ENCODE measurements around the gene CBLB.

Gene CBLB

GRCh38 chr3:105785803-105786202 lies 83.0 kb downstream of the CBLB start:
- no peak overlapping the region for H3K27ac ChIP-seq (ENCODE audit: low read length)
- no peak overlapping the region for H3K4me3 ChIP-seq (ENCODE audit: low read depth in 1 of 2, low read length in 2 of 2)
- H3K4me1 ChIP-seq (ENCODE audit: control insufficient read depth in 1 of 2, insufficient read depth in 2 of 2, low read length in 2 of 2), result peaks cover 0 to 15% of the 10 kb centered on the region in 2 donors
- H3K9me3 ChIP-seq (ENCODE audit: control insufficient read depth in 1 of 2, low read length in 2 of 2), result no peaks in the 10 kb centered on the region
- H3K27me3 ChIP-seq (ENCODE audit: low read depth, low read length), result no peaks in the 10 kb centered on the region
- H3K36me3 ChIP-seq (ENCODE audit: control insufficient read depth in 1 of 2, insufficient read depth in 2 of 2, low read length in 2 of 2), result no peaks in the 10 kb centered on the region

DNA sequence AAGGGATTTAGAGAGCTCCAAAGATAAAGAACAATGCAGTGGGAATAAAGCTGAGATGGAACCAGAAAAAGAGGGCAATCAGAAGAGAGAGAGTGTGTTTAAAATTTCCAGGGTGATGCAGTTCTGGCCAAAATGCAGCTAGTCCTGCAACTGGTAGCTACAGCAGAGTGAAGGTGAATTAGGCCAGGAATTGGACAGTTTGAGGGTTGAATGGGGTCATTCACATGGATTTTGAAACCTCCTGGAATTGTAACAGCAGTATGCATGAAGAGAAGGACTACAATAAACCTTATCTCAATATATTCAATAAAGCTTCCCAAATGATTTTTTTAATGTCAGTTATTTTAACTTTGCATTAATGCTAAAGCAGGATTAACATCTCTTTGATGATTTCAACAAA lies 85.2 kb downstream of the CBLB start:
- no peak overlapping the region for H3K4me3 ChIP-seq (ENCODE audit: low read depth in 1 of 2, low read length in 2 of 2)
- H3K27me3 ChIP-seq (ENCODE audit: low read depth, low read length), result no peaks in the 10 kb centered on the region
- H3K4me1 ChIP-seq (ENCODE audit: control insufficient read depth in 1 of 2, insufficient read depth in 2 of 2, low read length in 2 of 2), result peaks cover 0 to 10% of the 10 kb centered on the region in 2 donors
- H3K9me3 ChIP-seq (ENCODE audit: control insufficient read depth in 1 of 2, low read length in 2 of 2), result no peaks in the 10 kb centered on the region
- H3K36me3 ChIP-seq (ENCODE audit: control insufficient read depth in 1 of 2, insufficient read depth in 2 of 2, low read length in 2 of 2), result no peaks in the 10 kb centered on the region
- no peak overlapping the region for H3K27ac ChIP-seq (ENCODE audit: low read length)

DNA sequence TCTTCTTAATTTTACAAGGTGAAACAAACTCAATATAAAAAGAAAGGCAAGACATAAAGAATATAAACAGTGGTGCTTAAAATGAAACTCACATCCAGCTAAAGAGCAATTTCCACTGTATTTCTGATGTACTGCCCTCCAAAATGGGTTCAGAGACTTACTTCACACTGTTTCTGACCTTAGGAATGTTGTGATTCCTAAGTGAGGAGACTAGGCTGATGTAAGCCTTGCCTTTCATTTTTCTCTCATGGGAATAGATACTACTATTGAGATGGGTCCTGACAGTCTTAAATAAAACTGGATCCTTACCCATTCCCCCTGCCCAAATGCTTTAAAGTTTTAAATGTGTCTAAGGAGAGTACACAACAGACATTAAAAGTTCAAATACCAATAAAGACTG lies 86.9 kb downstream of the CBLB start:
- H3K27ac ChIP-seq (ENCODE audit: low read length), result no peak overlapping the region
- no peaks in the 10 kb centered on the region for H3K27me3 ChIP-seq (ENCODE audit: low read depth, low read length)
- H3K9me3 ChIP-seq (ENCODE audit: control insufficient read depth in 1 of 2, low read length in 2 of 2), result no peaks in the 10 kb centered on the region
- H3K4me1 ChIP-seq (ENCODE audit: control insufficient read depth in 1 of 2, insufficient read depth in 2 of 2, low read length in 2 of 2), result peaks cover 0 to 10% of the 10 kb centered on the region in 2 donors
- no peaks in the 10 kb centered on the region for H3K36me3 ChIP-seq (ENCODE audit: control insufficient read depth in 1 of 2, insufficient read depth in 2 of 2, low read length in 2 of 2)
- H3K4me3 ChIP-seq (ENCODE audit: low read depth in 1 of 2, low read length in 2 of 2), result no peak overlapping the region

GRCh38 chr3:105780107-105780506 lies 88.7 kb downstream of the CBLB start:
- no peaks in the 10 kb centered on the region for H3K27me3 ChIP-seq (ENCODE audit: low read depth, low read length)

GRCh38 chr3:105775368-105775767 lies 93.4 kb downstream of the CBLB start:
- no peaks in the 10 kb centered on the region for H3K4me1 ChIP-seq (ENCODE audit: control insufficient read depth in 1 of 2, insufficient read depth in 2 of 2, low read length in 2 of 2)
- no peak overlapping the region for H3K4me3 ChIP-seq (ENCODE audit: low read depth in 1 of 2, low read length in 2 of 2)
- no peaks in the 10 kb centered on the region for H3K9me3 ChIP-seq (ENCODE audit: control insufficient read depth in 1 of 2, low read length in 2 of 2)
- no peak overlapping the region for H3K27ac ChIP-seq (ENCODE audit: low read length)
- no peaks in the 10 kb centered on the region for H3K27me3 ChIP-seq (ENCODE audit: low read depth, low read length)
- H3K36me3 ChIP-seq (ENCODE audit: control insufficient read depth in 1 of 2, insufficient read depth in 2 of 2, low read length in 2 of 2), result no peaks in the 10 kb centered on the region

More at GRCh38 chr3:105780107-105780506, 88.7 kb downstream of the CBLB start:
- H3K27ac ChIP-seq (ENCODE audit: low read length), result no peak overlapping the region
- H3K4me3 ChIP-seq (ENCODE audit: low read depth in 1 of 2, low read length in 2 of 2), result no peak overlapping the region
- no peaks in the 10 kb centered on the region for H3K9me3 ChIP-seq (ENCODE audit: control insufficient read depth in 1 of 2, low read length in 2 of 2)
- no peaks in the 10 kb centered on the region for H3K36me3 ChIP-seq (ENCODE audit: control insufficient read depth in 1 of 2, insufficient read depth in 2 of 2, low read length in 2 of 2)
- H3K4me1 ChIP-seq (ENCODE audit: control insufficient read depth in 1 of 2, insufficient read depth in 2 of 2, low read length in 2 of 2), result peaks cover 0 to 3% of the 10 kb centered on the region in 2 donors

- H3K36me3 ChIP-seq (ENCODE audit: control insufficient read depth in 1 of 2, insufficient read depth in 2 of 2, low read length in 2 of 2), result no peaks in the 10 kb centered on the region
- no peaks in the 10 kb centered on the region for H3K27me3 ChIP-seq (ENCODE audit: low read depth, low read length)
- H3K4me1 ChIP-seq (ENCODE audit: control insufficient read depth in 1 of 2, insufficient read depth in 2 of 2, low read length in 2 of 2), result no peaks in the 10 kb centered on the region
- H3K4me3 ChIP-seq (ENCODE audit: low read depth in 1 of 2, low read length in 2 of 2), result no peak overlapping the region
- no peaks in the 10 kb centered on the region for H3K9me3 ChIP-seq (ENCODE audit: control insufficient read depth in 1 of 2, low read length in 2 of 2)
- no peak overlapping the region for H3K27ac ChIP-seq (ENCODE audit: low read length)
These were observed 94.2 kb downstream of the CBLB start for GRCh38 chr3:105774444-105775180.

GRCh38 chr3:105773291-105773690 lies 95.5 kb downstream of the CBLB start:
- H3K27ac ChIP-seq (ENCODE audit: low read length), result no peak overlapping the region
- no peaks in the 10 kb centered on the region for H3K9me3 ChIP-seq (ENCODE audit: control insufficient read depth in 1 of 2, low read length in 2 of 2)
- no peak overlapping the region for H3K4me3 ChIP-seq (ENCODE audit: low read depth in 1 of 2, low read length in 2 of 2)
- H3K4me1 ChIP-seq (ENCODE audit: control insufficient read depth in 1 of 2, insufficient read depth in 2 of 2, low read length in 2 of 2), result no peaks in the 10 kb centered on the region
- no peaks in the 10 kb centered on the region for H3K27me3 ChIP-seq (ENCODE audit: low read depth, low read length)
- H3K36me3 ChIP-seq (ENCODE audit: control insufficient read depth in 1 of 2, insufficient read depth in 2 of 2, low read length in 2 of 2), result no peaks in the 10 kb centered on the region

- peaks cover 0 to 3% of the 10 kb centered on the region in 2 donors for H3K4me1 ChIP-seq (ENCODE audit: control insufficient read depth in 1 of 2, insufficient read depth in 2 of 2, low read length in 2 of 2)
- H3K27ac ChIP-seq (ENCODE audit: low read length), result no peak overlapping the region
- no peaks in the 10 kb centered on the region for H3K36me3 ChIP-seq (ENCODE audit: control insufficient read depth in 1 of 2, insufficient read depth in 2 of 2, low read length in 2 of 2)
- no peaks in the 10 kb centered on the region for H3K27me3 ChIP-seq (ENCODE audit: low read depth, low read length)
- no peak overlapping the region for H3K4me3 ChIP-seq (ENCODE audit: low read depth in 1 of 2, low read length in 2 of 2)
- H3K9me3 ChIP-seq (ENCODE audit: control insufficient read depth in 1 of 2, low read length in 2 of 2), result no peaks in the 10 kb centered on the region
These were observed 96.2 kb downstream of the CBLB start for GRCh38 chr3:105772635-105773034.

DNA sequence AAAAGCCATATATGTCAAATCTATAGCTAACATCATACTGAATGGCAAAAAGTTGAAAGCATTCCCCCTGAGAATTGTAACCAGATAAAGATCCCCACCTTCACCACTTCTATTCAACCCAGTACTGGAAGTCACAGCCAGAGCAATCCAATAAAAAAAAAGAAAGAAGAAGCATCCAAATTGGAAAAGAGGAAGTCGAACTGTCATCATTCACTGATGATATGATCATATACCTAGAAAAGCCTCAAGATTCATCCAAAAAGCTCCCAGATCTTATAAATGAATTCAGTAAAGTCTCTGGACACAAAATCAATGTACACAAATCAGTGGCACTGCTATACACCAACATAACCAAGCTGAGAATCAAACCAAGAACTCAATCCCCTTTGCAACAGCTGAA lies 97.4 kb downstream of the CBLB start:
- Histone ChIP-seq H3K27ac (ENCODE audit: low read length) (no peak overlapping the region), H3K27me3 (ENCODE audit: low read depth, low read length) (no peaks in the 10 kb centered on the region), H3K9me3 (ENCODE audit: control insufficient read depth in 1 of 2, low read length in 2 of 2) (no peaks in the 10 kb centered on the region), H3K36me3 (ENCODE audit: control insufficient read depth in 1 of 2, insufficient read depth in 2 of 2, low read length in 2 of 2) (no peaks in the 10 kb centered on the region), H3K4me1 (ENCODE audit: control insufficient read depth in 1 of 2, insufficient read depth in 2 of 2, low read length in 2 of 2) (peaks cover 0 to 5% of the 10 kb centered on the region in 2 donors), H3K4me3 (ENCODE audit: low read depth in 1 of 2, low read length in 2 of 2) (no peak overlapping the region)

DNA sequence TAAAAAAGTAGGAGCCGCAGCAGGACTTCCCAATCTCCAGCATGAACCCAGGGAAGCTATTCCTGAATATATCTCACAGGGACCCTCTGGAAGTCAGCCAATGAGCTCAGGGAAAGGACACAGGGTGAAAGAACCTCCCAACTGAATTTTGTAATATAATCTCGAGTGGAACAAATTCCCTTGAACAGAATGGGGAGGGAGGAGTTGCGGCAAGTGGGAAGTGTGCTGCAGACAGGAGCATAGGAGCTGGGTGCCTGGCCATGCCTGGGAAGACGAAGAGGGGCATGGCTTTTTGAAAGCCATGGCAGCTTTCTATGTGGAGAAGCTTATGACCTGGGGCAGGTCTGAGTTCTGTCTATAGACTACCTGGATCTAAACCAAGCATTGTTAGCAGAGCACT lies 98.4 kb downstream of the CBLB start:
- Histone ChIP-seq H3K9me3 (ENCODE audit: control insufficient read depth in 1 of 2, low read length in 2 of 2) (no peaks in the 10 kb centered on the region), H3K4me1 (ENCODE audit: control insufficient read depth in 1 of 2, insufficient read depth in 2 of 2, low read length in 2 of 2) (peaks cover 0 to 5% of the 10 kb centered on the region in 2 donors)

GRCh38 chr3:105767776-105768175 lies 101.0 kb downstream of the CBLB start:
- H3K36me3 ChIP-seq (ENCODE audit: control insufficient read depth in 1 of 2, insufficient read depth in 2 of 2, low read length in 2 of 2), result no peaks in the 10 kb centered on the region
- H3K4me3 ChIP-seq (ENCODE audit: low read depth in 1 of 2, low read length in 2 of 2), result no peak overlapping the region
- H3K9me3 ChIP-seq (ENCODE audit: control insufficient read depth in 1 of 2, low read length in 2 of 2), result no peaks in the 10 kb centered on the region
- H3K4me1 ChIP-seq (ENCODE audit: control insufficient read depth in 1 of 2, insufficient read depth in 2 of 2, low read length in 2 of 2), result peaks cover 0 to 5% of the 10 kb centered on the region in 2 donors
- no peaks in the 10 kb centered on the region for H3K27me3 ChIP-seq (ENCODE audit: low read depth, low read length)
- no peak overlapping the region for H3K27ac ChIP-seq (ENCODE audit: low read length)

More for the DNA sequence above, 98.4 kb downstream of the CBLB start:
- Histone ChIP-seq H3K36me3 (ENCODE audit: control insufficient read depth in 1 of 2, insufficient read depth in 2 of 2, low read length in 2 of 2) (no peaks in the 10 kb centered on the region), H3K27me3 (ENCODE audit: low read depth, low read length) (no peaks in the 10 kb centered on the region), H3K27ac (ENCODE audit: low read length) (no peak overlapping the region), H3K4me3 (ENCODE audit: low read depth in 1 of 2, low read length in 2 of 2) (no peak overlapping the region)

GRCh38 chr3:105767216-105767615 lies 101.6 kb downstream of the CBLB start:
- H3K27ac ChIP-seq (ENCODE audit: low read length), result no peak overlapping the region
- no peak overlapping the region for H3K4me3 ChIP-seq (ENCODE audit: low read depth in 1 of 2, low read length in 2 of 2)
- no peaks in the 10 kb centered on the region for H3K9me3 ChIP-seq (ENCODE audit: control insufficient read depth in 1 of 2, low read length in 2 of 2)
- no peaks in the 10 kb centered on the region for H3K27me3 ChIP-seq (ENCODE audit: low read depth, low read length)
- no peaks in the 10 kb centered on the region for H3K36me3 ChIP-seq (ENCODE audit: control insufficient read depth in 1 of 2, insufficient read depth in 2 of 2, low read length in 2 of 2)
- peaks cover 0 to 5% of the 10 kb centered on the region in 2 donors for H3K4me1 ChIP-seq (ENCODE audit: control insufficient read depth in 1 of 2, insufficient read depth in 2 of 2, low read length in 2 of 2)

All from muscle layer of duodenum (tissue), 2 donors.